Liver (tissue), 9 donors: ENCODE data around the gene PNMA8B. TPM values are rescaled to one million over a fixed set of nuclear protein-coding genes. Genes with fewer than 3 reads are reported as not detected.

Source experiments
- DNase-seq: peaks from one replicate; pipeline ENCODE4 v3.0.0-alpha.2; 2017; ENCODE audit warnings: low spot score
- H3K27ac ChIP-seq, 2 donors: one replicate each; pipeline ENCODE4 v1.7.0; 2013; ENCODE audit warnings: inconsistent platforms in 2 of 2, low read length in 2 of 2, control low read depth in 1 of 2, low read depth in 1 of 2, mild to moderate bottlenecking in 1 of 2
- H3K27me3 ChIP-seq, 4 donors: one replicate each; pipeline versions ENCODE4 v1.6.1 to v1.7.0; 2013; ENCODE audit warnings: low read length in 3 of 4, inconsistent platforms in 1 of 4, mild to moderate bottlenecking in 1 of 4, moderate library complexity in 1 of 4; ENCODE audit not compliant: control insufficient read depth in 4 of 4, insufficient read depth in 4 of 4
- H3K36me3 ChIP-seq, 4 donors: one replicate each; pipeline versions ENCODE4 v1.6.1 to v1.7.0; 2013; ENCODE audit warnings: low read length in 3 of 4, mild to moderate bottlenecking in 3 of 4, low read depth in 1 of 4, moderate library complexity in 1 of 4; ENCODE audit not compliant: control insufficient read depth in 4 of 4, insufficient read depth in 3 of 4
- H3K4me1 ChIP-seq, 4 donors: one replicate each; pipeline versions ENCODE4 v1.6.1 to v1.7.0; 2013; ENCODE audit warnings: low read length in 3 of 4, mild to moderate bottlenecking in 3 of 4, moderate library complexity in 1 of 4; ENCODE audit not compliant: control insufficient read depth in 4 of 4, insufficient read depth in 4 of 4
- H3K4me3 ChIP-seq, 3 donors: one replicate each; pipeline versions ENCODE4 v1.6.1 to v1.7.0; 2013; ENCODE audit warnings: low read length in 3 of 3, control low read depth in 1 of 3, low read depth in 1 of 3, mild to moderate bottlenecking in 1 of 3
- H3K9ac ChIP-seq, 2 donors: one replicate each; pipeline ENCODE4 v1.7.0; 2013; ENCODE audit warnings: low read length in 2 of 2, mild to moderate bottlenecking in 2 of 2, moderate library complexity in 2 of 2, control low read depth in 1 of 2, low read depth in 1 of 2
- H3K9me3 ChIP-seq, 4 donors: one replicate each; pipeline versions ENCODE4 v1.6.1 to v1.7.0; 2013; ENCODE audit warnings: low read length in 3 of 4; ENCODE audit not compliant: control insufficient read depth in 4 of 4
- CTCF ChIP-seq: fragments of 150-350 bp; IDR thresholded peaks from 2 replicates; pipeline ENCODE4 v1.5.1; 2017; ENCODE audit warnings: improper control_type of control experiment, low read depth, low read length; ENCODE audit not compliant: missing input control
- EGR1 ChIP-seq, 2 donors: IDR thresholded peaks; 2 replicates each; pipeline ENCODE4 v1.6.1; 2016 to 2018; ENCODE audit warnings: antibody characterized with exemption in 2 of 2, low read depth in 2 of 2
- FOXA1 ChIP-seq: IDR thresholded peaks from 2 replicates; pipeline ENCODE4 v1.6.1; 2016; ENCODE audit warnings: antibody characterized with exemption
- FOXA2 ChIP-seq: IDR thresholded peaks from 2 replicates; pipeline ENCODE4 v1.6.1; 2016; ENCODE audit warnings: antibody characterized with exemption
- GABPA ChIP-seq, 2 donors: IDR thresholded peaks in 1 of 2; conservative IDR thresholded peaks in 1 of 2; 2 replicates each; pipeline ENCODE4 v1.6.1; 2016; ENCODE audit warnings: antibody characterized with exemption in 2 of 2, mild to moderate bottlenecking in 1 of 2, moderate library complexity in 1 of 2
- HNF4A ChIP-seq, 2 donors: conservative IDR thresholded peaks; 2 replicates each; pipeline ENCODE4 v1.6.1; 2016; ENCODE audit warnings: antibody characterized with exemption in 2 of 2, mild to moderate bottlenecking in 2 of 2
- HNF4G ChIP-seq: IDR thresholded peaks from 2 replicates; pipeline ENCODE4 v1.6.1; 2016; ENCODE audit warnings: antibody characterized with exemption
- JUND ChIP-seq, 2 donors: IDR thresholded peaks; 2 replicates each; pipeline ENCODE4 v1.6.1; 2016; ENCODE audit warnings: antibody characterized with exemption in 2 of 2
- NR2F2 ChIP-seq: IDR thresholded peaks from 2 replicates; pipeline ENCODE4 v1.6.1; 2016; ENCODE audit warnings: antibody characterized with exemption
- RAD21 ChIP-seq, 2 donors: IDR thresholded peaks; 2 replicates each; pipeline ENCODE4 v1.6.1; 2016; ENCODE audit warnings: antibody characterized with exemption in 2 of 2, mild to moderate bottlenecking in 2 of 2
- RXRA ChIP-seq, 2 donors: IDR thresholded peaks; 2 replicates each; pipeline ENCODE4 v1.6.1; 2017 to 2018; ENCODE audit warnings: antibody characterized with exemption in 2 of 2, mild to moderate bottlenecking in 1 of 2
- SP1 ChIP-seq: IDR thresholded peaks from 2 replicates; pipeline ENCODE4 v1.6.1; 2018; ENCODE audit warnings: antibody characterized with exemption, mild to moderate bottlenecking
- TAF1 ChIP-seq: conservative IDR thresholded peaks from 2 replicates; pipeline ENCODE4 v1.6.1; 2016; ENCODE audit warnings: antibody characterized with exemption, mild to moderate bottlenecking
- YY1 ChIP-seq: IDR thresholded peaks from 2 replicates; pipeline ENCODE4 v1.6.1; 2016; ENCODE audit warnings: antibody characterized with exemption, mild to moderate bottlenecking
- WGBS: extraction: QIAGEN DNeasy Blood & Tissue Kit; methylation state at CpG from one replicate; pipeline ENCODE4 v1.1.7; 2013; 5-methylcytosine and 5-hydroxymethylcytosine counted together
- polyA plus RNA-seq, 2 donors: library from polyadenylated mRNA; stranded (reverse) in 1 of 2; unstranded in 1 of 2; fragments of 200-250 nt in 1 of 2; fragments of >200 nt in 1 of 2; fragmentation: Nextera tagmentation in 1 of 2; extraction: Ambion mirVana in 1 of 2; gene quantifications; one replicate each; pipeline versions ENCODE4 v1.2.1 to v1.2.3, GENCODE V29; 2013 to 2015
- total RNA-seq, 2 donors: library from RNA; depleted of rRNA; stranded (reverse); fragments of >200 nt; gene quantifications; one replicate each; pipeline ENCODE4 v1.2.3, GENCODE V29; 2014
- TF ChIP-seq, protein P1 (sequence below): IDR thresholded peaks from 2 replicates; pipeline ENCODE4 v1.6.1; 2016; ENCODE audit warnings: antibody characterized with exemption, mild to moderate bottlenecking
- TF ChIP-seq, protein P2 (sequence below): IDR thresholded peaks from 2 replicates; pipeline ENCODE4 v1.6.1; 2016; ENCODE audit warnings: antibody characterized with exemption
- TF ChIP-seq, protein P3 (sequence below): IDR thresholded peaks from 2 replicates; pipeline ENCODE4 v1.6.1; 2016; ENCODE audit warnings: antibody characterized with exemption
- TF ChIP-seq, protein P4 (sequence below): IDR thresholded peaks from 2 replicates; pipeline ENCODE4 v1.6.1; 2016; ENCODE audit warnings: antibody characterized with exemption
- donor health status: healthy.
- donor health status: healthy.
- donor health status: healthy.
- donor health status: healthy.
- donor health status: healthy.

Gene PNMA8B
- total and polyA plus RNA-seq, 4 donors, result 0.15 to 0.59 (median 0.39) TPM

DNA sequence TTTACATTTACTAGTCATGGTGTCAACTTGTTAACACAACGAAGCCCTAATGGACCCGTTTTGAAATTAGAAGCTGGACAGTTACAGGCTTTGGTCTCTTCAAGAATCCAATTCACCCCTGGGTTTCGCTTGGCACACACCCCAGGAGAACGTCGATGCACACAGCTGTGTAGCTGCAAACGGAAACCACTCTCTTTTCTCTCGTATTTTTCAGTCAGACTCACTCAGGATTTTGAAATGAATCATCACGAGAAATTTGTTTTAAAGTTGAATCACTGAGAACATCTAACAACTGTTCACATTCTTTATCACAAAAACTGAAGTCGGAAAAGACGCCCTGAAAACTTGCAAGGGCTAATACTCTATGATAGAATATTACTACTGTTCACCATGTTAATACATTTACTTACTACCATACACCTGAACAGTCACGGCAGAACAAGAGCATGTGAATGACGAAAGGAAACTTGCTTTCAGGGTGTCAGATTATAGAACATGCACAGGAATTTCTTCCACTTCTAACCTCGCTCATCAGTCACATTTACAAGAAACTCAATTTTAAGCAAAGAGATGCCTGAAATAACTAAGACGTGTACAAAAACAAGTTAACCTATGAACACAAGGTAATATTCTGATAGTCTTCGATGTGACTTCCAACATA, 29.0 kb downstream of the PNMA8B start:
- no peak overlapping the region for H3K4me3 ChIP-seq
- no peak for DNase-seq
- no peaks in the 10 kb centered on the region for H3K9me3 ChIP-seq
- H3K27ac ChIP-seq, result no peak overlapping the region
- peaks cover 0 to 9% (median 7%) of the 10 kb centered on the region in 4 donors for H3K4me1 ChIP-seq
- H3K27me3 ChIP-seq, result peaks cover 0 to 3% (median 0%) of the 10 kb centered on the region in 4 donors
- WGBS, result 78% methylated on average over 15 of the region's 15 CpGs
- H3K36me3 ChIP-seq, result no peaks in the 10 kb centered on the region
- no peak for TF ChIP-seq CTCF
- TF ChIP-seq, protein P1, sequence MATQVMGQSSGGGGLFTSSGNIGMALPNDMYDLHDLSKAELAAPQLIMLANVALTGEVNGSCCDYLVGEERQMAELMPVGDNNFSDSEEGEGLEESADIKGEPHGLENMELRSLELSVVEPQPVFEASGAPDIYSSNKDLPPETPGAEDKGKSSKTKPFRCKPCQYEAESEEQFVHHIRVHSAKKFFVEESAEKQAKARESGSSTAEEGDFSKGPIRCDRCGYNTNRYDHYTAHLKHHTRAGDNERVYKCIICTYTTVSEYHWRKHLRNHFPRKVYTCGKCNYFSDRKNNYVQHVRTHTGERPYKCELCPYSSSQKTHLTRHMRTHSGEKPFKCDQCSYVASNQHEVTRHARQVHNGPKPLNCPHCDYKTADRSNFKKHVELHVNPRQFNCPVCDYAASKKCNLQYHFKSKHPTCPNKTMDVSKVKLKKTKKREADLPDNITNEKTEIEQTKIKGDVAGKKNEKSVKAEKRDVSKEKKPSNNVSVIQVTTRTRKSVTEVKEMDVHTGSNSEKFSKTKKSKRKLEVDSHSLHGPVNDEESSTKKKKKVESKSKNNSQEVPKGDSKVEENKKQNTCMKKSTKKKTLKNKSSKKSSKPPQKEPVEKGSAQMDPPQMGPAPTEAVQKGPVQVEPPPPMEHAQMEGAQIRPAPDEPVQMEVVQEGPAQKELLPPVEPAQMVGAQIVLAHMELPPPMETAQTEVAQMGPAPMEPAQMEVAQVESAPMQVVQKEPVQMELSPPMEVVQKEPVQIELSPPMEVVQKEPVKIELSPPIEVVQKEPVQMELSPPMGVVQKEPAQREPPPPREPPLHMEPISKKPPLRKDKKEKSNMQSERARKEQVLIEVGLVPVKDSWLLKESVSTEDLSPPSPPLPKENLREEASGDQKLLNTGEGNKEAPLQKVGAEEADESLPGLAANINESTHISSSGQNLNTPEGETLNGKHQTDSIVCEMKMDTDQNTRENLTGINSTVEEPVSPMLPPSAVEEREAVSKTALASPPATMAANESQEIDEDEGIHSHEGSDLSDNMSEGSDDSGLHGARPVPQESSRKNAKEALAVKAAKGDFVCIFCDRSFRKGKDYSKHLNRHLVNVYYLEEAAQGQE, result no peak
- TF ChIP-seq, protein P2, sequence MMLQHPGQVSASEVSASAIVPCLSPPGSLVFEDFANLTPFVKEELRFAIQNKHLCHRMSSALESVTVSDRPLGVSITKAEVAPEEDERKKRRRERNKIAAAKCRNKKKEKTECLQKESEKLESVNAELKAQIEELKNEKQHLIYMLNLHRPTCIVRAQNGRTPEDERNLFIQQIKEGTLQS, result no peak
- no peak for TF ChIP-seq YY1
- no peak for TF ChIP-seq HNF4A (conservative IDR thresholded peaks at IDR 0.05)
- TF ChIP-seq, protein P3, sequence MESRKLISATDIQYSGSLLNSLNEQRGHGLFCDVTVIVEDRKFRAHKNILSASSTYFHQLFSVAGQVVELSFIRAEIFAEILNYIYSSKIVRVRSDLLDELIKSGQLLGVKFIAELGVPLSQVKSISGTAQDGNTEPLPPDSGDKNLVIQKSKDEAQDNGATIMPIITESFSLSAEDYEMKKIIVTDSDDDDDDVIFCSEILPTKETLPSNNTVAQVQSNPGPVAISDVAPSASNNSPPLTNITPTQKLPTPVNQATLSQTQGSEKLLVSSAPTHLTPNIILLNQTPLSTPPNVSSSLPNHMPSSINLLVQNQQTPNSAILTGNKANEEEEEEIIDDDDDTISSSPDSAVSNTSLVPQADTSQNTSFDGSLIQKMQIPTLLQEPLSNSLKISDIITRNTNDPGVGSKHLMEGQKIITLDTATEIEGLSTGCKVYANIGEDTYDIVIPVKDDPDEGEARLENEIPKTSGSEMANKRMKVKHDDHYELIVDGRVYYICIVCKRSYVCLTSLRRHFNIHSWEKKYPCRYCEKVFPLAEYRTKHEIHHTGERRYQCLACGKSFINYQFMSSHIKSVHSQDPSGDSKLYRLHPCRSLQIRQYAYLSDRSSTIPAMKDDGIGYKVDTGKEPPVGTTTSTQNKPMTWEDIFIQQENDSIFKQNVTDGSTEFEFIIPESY, result no peak
- TF ChIP-seq EGR1 (IDR thresholded peaks at IDR 0.05; ENCODE audit: low read depth in 2 of 2), result no peak
- TF ChIP-seq RXRA (IDR thresholded peaks at IDR 0.05), result no peak
- no peak for TF ChIP-seq FOXA2
- no peak for TF ChIP-seq HNF4G
- TF ChIP-seq SP1, result no peak
- TF ChIP-seq NR2F2, result no peak
- TF ChIP-seq, protein P4, sequence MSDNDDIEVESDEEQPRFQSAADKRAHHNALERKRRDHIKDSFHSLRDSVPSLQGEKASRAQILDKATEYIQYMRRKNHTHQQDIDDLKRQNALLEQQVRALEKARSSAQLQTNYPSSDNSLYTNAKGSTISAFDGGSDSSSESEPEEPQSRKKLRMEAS, result no peak
- TF ChIP-seq GABPA (IDR thresholded peaks at IDR 0.05 in 1 of 2, conservative IDR thresholded peaks at IDR 0.05 in 1 of 2), result no peak
- TF ChIP-seq JUND (IDR thresholded peaks at IDR 0.05), result no peak
- TF ChIP-seq RAD21 (IDR thresholded peaks at IDR 0.05), result no peak
- TF ChIP-seq FOXA1, result no peak
- no peak for TF ChIP-seq TAF1
- no peak overlapping the region for H3K9ac ChIP-seq
